GM06990 (cell line): ENCODE data around the gene PTPRN2.

Experiments
- DNase-seq: peaks from one replicate; pipeline ENCODE4 v3.0.0-alpha.2; 2011; ENCODE audit not compliant: insufficient read length; ENCODE audit errors: extremely low read depth
- H3K27me3 ChIP-seq: replicated peaks from 2 replicates; pipeline ENCODE4 v1.6.0; 2011; ENCODE audit warnings: low read length; ENCODE audit not compliant: control insufficient read depth, insufficient read depth
- H3K36me3 ChIP-seq: 2 replicates; pipeline ENCODE4 v1.5.1; 2011; ENCODE audit warnings: low read length; ENCODE audit not compliant: control insufficient read depth, insufficient read depth
- H3K4me3 ChIP-seq: replicated peaks from 2 replicates; pipeline ENCODE4 v1.5.1; 2011; ENCODE audit warnings: low read depth, mild to moderate bottlenecking, control low read depth, low read length
- CTCF ChIP-seq: IDR thresholded peaks from 2 replicates; pipeline ENCODE4 v1.5.1; 2011; ENCODE audit warnings: low read length, control low read depth, mild to moderate bottlenecking, inconsistent platforms; ENCODE audit not compliant: insufficient read depth, poor library complexity, severe bottlenecking

PTPRN2 gene

GRCh38 chr7:158267742-158268435, 319.7 kb downstream of the PTPRN2 start:
- DNase-seq, result no peak
- no peaks in the 10 kb centered on the region for H3K36me3 ChIP-seq
- H3K27me3 ChIP-seq, result no peaks in the 10 kb centered on the region
- no peak overlapping the region for H3K4me3 ChIP-seq
- no peak for TF ChIP-seq CTCF

GRCh38 chr7:158266817-158267741, 320.5 kb downstream of the PTPRN2 start:
- TF ChIP-seq CTCF, result no peak
- Histone ChIP-seq H3K36me3 (no peaks in the 10 kb centered on the region), H3K27me3 (no peaks in the 10 kb centered on the region), H3K4me3 (no peak overlapping the region)
- no peak for DNase-seq

- DNase-seq, result no peak
- Histone ChIP-seq H3K36me3 (no peaks in the 10 kb centered on the region), H3K27me3 (no peaks in the 10 kb centered on the region), H3K4me3 (no peak overlapping the region)
- no peak for TF ChIP-seq CTCF
Measured at GRCh38 chr7:158266426-158266816, 321.2 kb downstream of the PTPRN2 start.

- no peak for TF ChIP-seq CTCF
- Histone ChIP-seq H3K36me3 (no peaks in the 10 kb centered on the region), H3K27me3 (no peaks in the 10 kb centered on the region), H3K4me3 (no peak overlapping the region)
- DNase-seq, result no peak
Measured at GRCh38 chr7:158265743-158266080, 321.9 kb downstream of the PTPRN2 start.

- Histone ChIP-seq H3K4me3 (no peak overlapping the region), H3K36me3 (no peaks in the 10 kb centered on the region), H3K27me3 (no peaks in the 10 kb centered on the region)
- no peak for DNase-seq
- TF ChIP-seq CTCF, result no peak
Measured at GRCh38 chr7:158264881-158265742, 322.5 kb downstream of the PTPRN2 start.
